ENCODE measurements around the gene CABCOCO1. TPM values are rescaled to one million over a fixed set of nuclear protein-coding genes. Genes with fewer than 3 reads are reported as not detected.

The CABCOCO1 gene
- total RNA-seq, 1 experiment from 2014 or later: not detected

GRCh38 chr10:61639952-61640351, 22.8 kb upstream of the CABCOCO1 start:
- H3K9me3 ChIP-seq (ENCODE audit: low read depth, low read length, poor library complexity, severe bottlenecking): no peaks in the 10 kb centered on the region
- TF ChIP-seq EZH2 (IDR thresholded peaks at IDR 0.05; ENCODE audit: borderline replicate concordance, low read depth, low read length, poor library complexity, severe bottlenecking) (no peak), CTCF (conservative IDR thresholded peaks at IDR 0.05; ENCODE audit: low read depth, low read length) (no peak)
- intact Hi-C loops (cut with micrococcal nuclease; ENCODE audit: unreplicated experiment): no loop called here
- H3K36me3 ChIP-seq (ENCODE audit: insufficient read depth, low read length, poor library complexity, severe bottlenecking): no peaks in the 10 kb centered on the region
- DNase-seq (ENCODE audit: low spot score): no peak
- no TSS peak for BruUV-seq (replicated peaks)
- CTCF ChIA-PET: no interaction called here
- POLR2A ChIA-PET (ENCODE audit: low non-redundant PET): no interaction called here
- no peak overlapping the region for H3K27ac ChIP-seq (ENCODE audit: low read depth, low read length, poor library complexity, severe bottlenecking)
- H3K27me3 ChIP-seq (replicated peaks; ENCODE audit: insufficient read depth, low read depth, low read length, poor library complexity): no peaks in the 10 kb centered on the region
- no peak overlapping the region for H3K4me3 ChIP-seq (ENCODE audit: low read depth, low read length, poor library complexity, severe bottlenecking)
- H3K4me1 ChIP-seq (ENCODE audit: insufficient read depth, low read length, poor library complexity, severe bottlenecking): peaks cover 8% of the 10 kb centered on the region

- H3K27ac ChIP-seq (ENCODE audit: low read depth, low read length, poor library complexity, severe bottlenecking): no peak overlapping the region
- ChIA-PET POLR2A (ENCODE audit: low non-redundant PET) (no interaction called here), CTCF (no interaction called here)
- no TSS peak for BruUV-seq (replicated peaks)
- intact Hi-C loops (cut with micrococcal nuclease; ENCODE audit: unreplicated experiment): no loop called here
- no peak for DNase-seq (ENCODE audit: low spot score)
- no peaks in the 10 kb centered on the region for H3K9me3 ChIP-seq (ENCODE audit: low read depth, low read length, poor library complexity, severe bottlenecking)
- H3K27me3 ChIP-seq (replicated peaks; ENCODE audit: insufficient read depth, low read depth, low read length, poor library complexity): no peaks in the 10 kb centered on the region
- H3K4me1 ChIP-seq (ENCODE audit: insufficient read depth, low read length, poor library complexity, severe bottlenecking): peaks cover 8% of the 10 kb centered on the region
- TF ChIP-seq CTCF (conservative IDR thresholded peaks at IDR 0.05; ENCODE audit: low read depth, low read length) (no peak), EZH2 (IDR thresholded peaks at IDR 0.05; ENCODE audit: borderline replicate concordance, low read depth, low read length, poor library complexity, severe bottlenecking) (no peak)
- no peak overlapping the region for H3K4me3 ChIP-seq (ENCODE audit: low read depth, low read length, poor library complexity, severe bottlenecking)
- H3K36me3 ChIP-seq (ENCODE audit: insufficient read depth, low read length, poor library complexity, severe bottlenecking): no peaks in the 10 kb centered on the region
Observed at GRCh38 chr10:61640856-61641255, 21.9 kb upstream of the CABCOCO1 start.

- no peaks in the 10 kb centered on the region for H3K9me3 ChIP-seq (ENCODE audit: low read depth, low read length, poor library complexity, severe bottlenecking)
- H3K27ac ChIP-seq (ENCODE audit: low read depth, low read length, poor library complexity, severe bottlenecking): no peak overlapping the region
- intact Hi-C loops (cut with micrococcal nuclease; ENCODE audit: unreplicated experiment): no loop called here
- BruUV-seq (replicated peaks): no TSS peak
- H3K4me3 ChIP-seq (ENCODE audit: low read depth, low read length, poor library complexity, severe bottlenecking): no peak overlapping the region
- TF ChIP-seq EZH2 (IDR thresholded peaks at IDR 0.05; ENCODE audit: borderline replicate concordance, low read depth, low read length, poor library complexity, severe bottlenecking): no peak
- TF ChIP-seq CTCF (conservative IDR thresholded peaks at IDR 0.05; ENCODE audit: low read depth, low read length): no peak
- no peaks in the 10 kb centered on the region for H3K27me3 ChIP-seq (replicated peaks; ENCODE audit: insufficient read depth, low read depth, low read length, poor library complexity)
- peaks cover 8% of the 10 kb centered on the region for H3K4me1 ChIP-seq (ENCODE audit: insufficient read depth, low read length, poor library complexity, severe bottlenecking)
- CTCF ChIA-PET: no interaction called here
- POLR2A ChIA-PET (ENCODE audit: low non-redundant PET): no interaction called here
- no peaks in the 10 kb centered on the region for H3K36me3 ChIP-seq (ENCODE audit: insufficient read depth, low read length, poor library complexity, severe bottlenecking)
- no peak for DNase-seq (ENCODE audit: low spot score)
Observed at GRCh38 chr10:61642150-61642571, 20.6 kb upstream of the CABCOCO1 start.

Measured in A673 (cell line).